Measurements from ENCODE around the gene KBTBD13.
"Not testable (repeated sequence)": the region's sequence is repeated elsewhere in the genome, so short reads cannot be mapped to it uniquely, and the experiment has no call there.

KBTBD13 gene

GRCh38 chr15:65068403-65068788 lies 8.2 kb upstream of the KBTBD13 start:
- Histone ChIP-seq H3K27me3 (ENCODE audit: control insufficient read depth in 5 of 5, insufficient read depth in 4 of 5, low read length in 5 of 5) (peaks cover 10 to 20% (median 14%) of the 10 kb centered on the region in 5 donors), H3K9ac (ENCODE audit: low read length in 5 of 5) (no peak overlapping the region), H3K27ac (ENCODE audit: low read depth, low read length) (peak overlapping the region; percentile 46), H3K9me3 (ENCODE audit: control insufficient read depth in 5 of 5, low read length in 5 of 5) (no peaks in the 10 kb centered on the region), H3K4me3 (ENCODE audit: low read depth in 1 of 5, low read length in 5 of 5) (peak overlapping the region in 3 of 5 donors; percentile 61 to 68 (median 62)), H3K36me3 (ENCODE audit: control insufficient read depth in 5 of 5, insufficient read depth in 5 of 5, low read length in 5 of 5) (no peaks in the 10 kb centered on the region), H3K4me1 (ENCODE audit: control insufficient read depth in 5 of 5, insufficient read depth in 5 of 5, low read length in 5 of 5) (peaks cover 4 to 48% (median 37%) of the 10 kb centered on the region in 5 donors)

DNA sequence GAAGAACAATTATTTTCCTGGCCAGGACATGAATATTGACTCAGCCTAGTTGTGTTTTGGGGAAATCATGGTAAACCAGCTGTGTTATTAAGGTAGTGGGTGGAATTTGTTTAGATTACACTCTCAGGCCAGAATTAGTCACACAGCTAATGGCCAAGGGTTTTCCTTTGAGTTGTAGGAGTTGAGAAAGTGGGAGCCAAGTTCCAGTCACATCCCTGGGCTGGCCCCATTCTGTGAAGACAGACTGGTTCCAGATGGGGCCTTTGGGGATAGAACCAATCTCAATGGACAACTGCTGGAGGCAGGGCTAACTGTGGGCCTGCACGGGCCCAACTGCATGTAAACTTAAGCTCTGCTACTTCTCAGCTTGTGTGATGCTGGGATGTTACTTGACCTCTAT lies 7.4 kb upstream of the KBTBD13 start:
- Histone ChIP-seq H3K4me1 (ENCODE audit: control insufficient read depth in 5 of 5, insufficient read depth in 5 of 5, low read length in 5 of 5) (peaks cover 4 to 48% (median 37%) of the 10 kb centered on the region in 5 donors), H3K9me3 (ENCODE audit: control insufficient read depth in 5 of 5, low read length in 5 of 5) (no peaks in the 10 kb centered on the region), H3K36me3 (ENCODE audit: control insufficient read depth in 5 of 5, insufficient read depth in 5 of 5, low read length in 5 of 5) (no peaks in the 10 kb centered on the region), H3K4me3 (ENCODE audit: low read depth in 1 of 5, low read length in 5 of 5) (no peak overlapping the region), H3K27me3 (ENCODE audit: control insufficient read depth in 5 of 5, insufficient read depth in 4 of 5, low read length in 5 of 5) (peaks cover 10 to 20% (median 14%) of the 10 kb centered on the region in 5 donors), H3K9ac (ENCODE audit: low read length in 5 of 5) (no peak overlapping the region), H3K27ac (ENCODE audit: low read depth, low read length) (peak overlapping the region; percentile 46)

DNA sequence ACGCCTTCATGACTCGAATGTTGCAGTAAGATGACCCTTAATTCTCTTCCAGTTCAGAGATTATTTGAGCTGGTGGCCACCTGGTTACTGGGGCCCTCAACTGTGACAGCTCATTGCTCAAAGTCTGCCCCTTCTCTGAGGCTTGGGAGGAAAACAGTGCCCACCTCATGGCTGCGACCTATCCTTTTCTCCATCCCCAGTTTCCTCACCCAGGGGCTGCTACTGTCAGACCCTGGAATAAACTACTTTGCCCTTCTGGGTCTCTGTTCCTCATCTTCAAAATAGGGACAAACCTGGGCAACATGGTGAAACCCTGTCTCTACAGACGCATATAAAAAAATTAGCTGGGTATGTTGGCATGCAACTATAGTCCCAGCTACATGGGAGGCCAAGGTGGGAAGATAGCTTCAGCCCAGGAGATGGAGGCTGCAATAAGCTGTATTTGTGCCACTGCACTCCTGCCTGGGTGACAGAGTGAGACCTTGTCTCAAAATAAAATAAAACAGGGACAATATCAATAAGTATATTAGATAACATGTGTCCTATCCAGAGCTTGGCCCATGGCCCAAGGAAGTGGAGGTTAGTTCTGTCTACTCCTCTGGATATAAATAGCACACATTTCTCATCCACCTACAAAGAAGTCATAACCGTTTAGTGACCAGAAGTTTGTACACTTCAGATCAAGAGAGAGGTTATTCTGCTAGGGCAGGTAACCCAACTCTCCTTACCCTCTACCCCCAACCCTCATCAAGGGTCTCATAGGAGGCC lies 6.6 kb upstream of the KBTBD13 start:
- H3K9ac ChIP-seq (ENCODE audit: low read length in 5 of 5): no peak overlapping the region
- H3K27me3 ChIP-seq (ENCODE audit: control insufficient read depth in 5 of 5, insufficient read depth in 4 of 5, low read length in 5 of 5): peaks cover 10 to 20% (median 14%) of the 10 kb centered on the region in 5 donors
- peak overlapping the region; percentile 23 for H3K27ac ChIP-seq (ENCODE audit: low read depth, low read length)
- H3K36me3 ChIP-seq (ENCODE audit: control insufficient read depth in 5 of 5, insufficient read depth in 5 of 5, low read length in 5 of 5): no peaks in the 10 kb centered on the region
- H3K4me3 ChIP-seq (ENCODE audit: low read depth in 1 of 5, low read length in 5 of 5): no peak overlapping the region
- peaks cover 4 to 48% (median 37%) of the 10 kb centered on the region in 5 donors for H3K4me1 ChIP-seq (ENCODE audit: control insufficient read depth in 5 of 5, insufficient read depth in 5 of 5, low read length in 5 of 5)
- no peaks in the 10 kb centered on the region for H3K9me3 ChIP-seq (ENCODE audit: control insufficient read depth in 5 of 5, low read length in 5 of 5)

DNA sequence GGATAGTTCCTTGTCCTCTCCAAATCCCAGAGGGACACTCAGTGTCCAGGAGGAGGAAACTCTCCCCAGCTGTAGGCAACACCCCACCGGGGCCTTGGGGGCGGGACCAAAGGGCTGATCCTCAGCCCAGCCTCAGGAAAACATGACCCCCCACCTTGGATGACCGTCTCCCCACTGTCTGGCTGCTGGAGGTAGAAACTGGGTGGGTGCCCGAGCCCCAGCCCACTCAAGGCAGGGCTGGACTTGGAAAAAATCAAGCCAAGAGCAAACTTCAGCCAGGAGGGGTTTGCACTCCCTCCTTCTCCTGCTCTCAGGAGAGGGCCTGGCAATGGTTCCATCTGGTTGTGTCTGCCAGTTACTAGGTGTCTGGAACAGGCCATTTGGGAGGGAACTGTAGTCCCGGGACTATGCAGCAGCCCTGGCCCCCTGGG lies 5.2 kb upstream of the KBTBD13 start:
- Histone ChIP-seq H3K27ac (ENCODE audit: low read depth, low read length) (no peak overlapping the region), H3K27me3 (ENCODE audit: control insufficient read depth in 5 of 5, insufficient read depth in 4 of 5, low read length in 5 of 5) (peaks cover 7 to 14% (median 10%) of the 10 kb centered on the region in 5 donors), H3K9me3 (ENCODE audit: control insufficient read depth in 5 of 5, low read length in 5 of 5) (no peaks in the 10 kb centered on the region), H3K36me3 (ENCODE audit: control insufficient read depth in 5 of 5, insufficient read depth in 5 of 5, low read length in 5 of 5) (no peaks in the 10 kb centered on the region), H3K9ac (ENCODE audit: low read length in 5 of 5) (no peak overlapping the region), H3K4me3 (ENCODE audit: low read depth in 1 of 5, low read length in 5 of 5) (no peak overlapping the region), H3K4me1 (ENCODE audit: control insufficient read depth in 5 of 5, insufficient read depth in 5 of 5, low read length in 5 of 5) (peaks cover 4 to 48% (median 37%) of the 10 kb centered on the region in 5 donors)

GRCh38 chr15:65072027-65072426 lies 4.5 kb upstream of the KBTBD13 start:
- Histone ChIP-seq H3K4me1 (ENCODE audit: control insufficient read depth in 5 of 5, insufficient read depth in 5 of 5, low read length in 5 of 5) (peaks cover 4 to 48% (median 37%) of the 10 kb centered on the region in 5 donors), H3K27ac (ENCODE audit: low read depth, low read length) (no peak overlapping the region), H3K4me3 (ENCODE audit: low read depth in 1 of 5, low read length in 5 of 5) (no peak overlapping the region), H3K9ac (ENCODE audit: low read length in 5 of 5) (no peak overlapping the region), H3K27me3 (ENCODE audit: control insufficient read depth in 5 of 5, insufficient read depth in 4 of 5, low read length in 5 of 5) (peaks cover 7 to 13% (median 9%) of the 10 kb centered on the region in 5 donors), H3K9me3 (ENCODE audit: control insufficient read depth in 5 of 5, low read length in 5 of 5) (no peaks in the 10 kb centered on the region), H3K36me3 (ENCODE audit: control insufficient read depth in 5 of 5, insufficient read depth in 5 of 5, low read length in 5 of 5) (no peaks in the 10 kb centered on the region)

- Histone ChIP-seq H3K36me3 (ENCODE audit: control insufficient read depth in 5 of 5, insufficient read depth in 5 of 5, low read length in 5 of 5) (no peaks in the 10 kb centered on the region), H3K4me3 (ENCODE audit: low read depth in 1 of 5, low read length in 5 of 5) (no peak overlapping the region), H3K27ac (ENCODE audit: low read depth, low read length) (no peak overlapping the region)
Measured at GRCh38 chr15:65072617-65073016, 3.9 kb upstream of the KBTBD13 start.

GRCh38 chr15:65074946-65075345 lies 1.6 kb upstream of the KBTBD13 start:
- not testable (repeated sequence) for H3K36me3 ChIP-seq (ENCODE audit: control insufficient read depth in 5 of 5, insufficient read depth in 5 of 5, low read length in 5 of 5); H3K4me3 ChIP-seq (ENCODE audit: low read depth in 1 of 5, low read length in 5 of 5); H3K9ac ChIP-seq (ENCODE audit: low read length in 5 of 5); H3K9me3 ChIP-seq (ENCODE audit: control insufficient read depth in 5 of 5, low read length in 5 of 5); H3K27ac ChIP-seq (ENCODE audit: low read depth, low read length)
- Histone ChIP-seq H3K27me3 (ENCODE audit: control insufficient read depth in 5 of 5, insufficient read depth in 4 of 5, low read length in 5 of 5) (peaks cover 6 to 23% (median 12%) of the 10 kb centered on the region in 5 donors), H3K4me1 (ENCODE audit: control insufficient read depth in 5 of 5, insufficient read depth in 5 of 5, low read length in 5 of 5) (peaks cover 2 to 32% (median 23%) of the 10 kb centered on the region in 5 donors)

More at GRCh38 chr15:65072617-65073016, 3.9 kb upstream of the KBTBD13 start:
- Histone ChIP-seq H3K9me3 (ENCODE audit: control insufficient read depth in 5 of 5, low read length in 5 of 5) (no peaks in the 10 kb centered on the region), H3K4me1 (ENCODE audit: control insufficient read depth in 5 of 5, insufficient read depth in 5 of 5, low read length in 5 of 5) (peaks cover 4 to 47% (median 34%) of the 10 kb centered on the region in 5 donors), H3K9ac (ENCODE audit: low read length in 5 of 5) (no peak overlapping the region), H3K27me3 (ENCODE audit: control insufficient read depth in 5 of 5, insufficient read depth in 4 of 5, low read length in 5 of 5) (peaks cover 3 to 13% (median 10%) of the 10 kb centered on the region in 5 donors)

- H3K9ac ChIP-seq (ENCODE audit: low read length in 5 of 5); H3K4me3 ChIP-seq (ENCODE audit: low read depth in 1 of 5, low read length in 5 of 5); H3K9me3 ChIP-seq (ENCODE audit: control insufficient read depth in 5 of 5, low read length in 5 of 5); H3K27ac ChIP-seq (ENCODE audit: low read depth, low read length); H3K36me3 ChIP-seq (ENCODE audit: control insufficient read depth in 5 of 5, insufficient read depth in 5 of 5, low read length in 5 of 5): not testable (repeated sequence)
- H3K27me3 ChIP-seq (ENCODE audit: control insufficient read depth in 5 of 5, insufficient read depth in 4 of 5, low read length in 5 of 5): peaks cover 6 to 23% (median 12%) of the 10 kb centered on the region in 5 donors
- H3K4me1 ChIP-seq (ENCODE audit: control insufficient read depth in 5 of 5, insufficient read depth in 5 of 5, low read length in 5 of 5): peaks cover 2 to 27% (median 19%) of the 10 kb centered on the region in 5 donors
Measured at GRCh38 chr15:65075607-65076395, 745 bp upstream of the KBTBD13 start.

DNA sequence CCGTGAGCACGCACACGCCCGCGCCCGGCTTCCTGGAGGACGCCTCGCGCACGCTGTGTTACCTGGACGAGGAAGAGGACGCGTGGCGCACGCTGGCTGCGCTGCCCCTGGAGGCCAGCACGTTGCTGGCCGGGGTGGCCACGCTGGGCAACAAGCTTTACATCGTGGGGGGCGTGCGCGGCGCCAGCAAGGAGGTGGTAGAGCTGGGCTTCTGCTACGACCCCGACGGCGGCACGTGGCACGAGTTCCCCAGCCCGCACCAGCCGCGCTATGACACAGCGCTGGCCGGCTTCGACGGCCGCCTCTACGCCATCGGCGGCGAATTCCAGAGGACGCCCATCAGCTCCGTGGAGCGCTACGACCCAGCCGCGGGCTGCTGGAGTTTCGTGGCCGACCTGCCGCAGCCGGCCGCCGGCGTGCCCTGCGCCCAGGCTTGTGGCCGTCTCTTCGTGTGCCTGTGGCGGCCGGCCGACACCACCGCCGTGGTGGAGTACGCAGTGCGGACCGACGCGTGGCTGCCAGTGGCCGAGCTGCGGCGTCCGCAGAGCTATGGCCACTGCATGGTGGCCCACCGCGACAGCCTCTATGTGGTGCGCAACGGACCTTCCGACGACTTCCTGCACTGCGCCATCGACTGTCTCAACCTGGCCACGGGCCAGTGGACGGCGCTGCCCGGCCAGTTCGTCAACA lies 890 bp downstream of the KBTBD13 start:
- Histone ChIP-seq H3K4me1 (ENCODE audit: control insufficient read depth in 5 of 5, insufficient read depth in 5 of 5, low read length in 5 of 5) (peaks cover 0 to 13% (median 8%) of the 10 kb centered on the region in 5 donors), H3K36me3 (ENCODE audit: control insufficient read depth in 5 of 5, insufficient read depth in 5 of 5, low read length in 5 of 5) (no peaks in the 10 kb centered on the region), H3K9me3 (ENCODE audit: control insufficient read depth in 5 of 5, low read length in 5 of 5) (no peaks in the 10 kb centered on the region), H3K4me3 (ENCODE audit: low read depth in 1 of 5, low read length in 5 of 5) (peak overlapping the region in 2 of 5 donors; percentile 27 to 56), H3K27me3 (ENCODE audit: control insufficient read depth in 5 of 5, insufficient read depth in 4 of 5, low read length in 5 of 5) (peaks cover 12 to 33% (median 14%) of the 10 kb centered on the region in 5 donors), H3K27ac (ENCODE audit: low read depth, low read length) (no peak overlapping the region), H3K9ac (ENCODE audit: low read length in 5 of 5) (no peak overlapping the region)

Data from subcutaneous abdominal adipose tissue (tissue), 5 donors.